H9 (cell line): ENCODE measurements around the gene DISP3. TPM values are rescaled to one million over a fixed set of nuclear protein-coding genes. Genes with fewer than 3 reads are reported as not detected.

Experiments
- DNase-seq: peaks from one replicate; pipeline ENCODE4 v3.0.0-alpha.2; 2017
- H2AFZ ChIP-seq: one replicate; pipeline ENCODE4 v1.6.1; 2013; ENCODE audit warnings: mild to moderate bottlenecking, low read length, control low read depth, moderate library complexity
- H2AK5ac ChIP-seq: 2 replicates; pipeline ENCODE4 v1.6.1; 2013; ENCODE audit warnings: low read length, control low read depth, mixed read lengths; ENCODE audit not compliant: insufficient read length
- H2BK120ac ChIP-seq: one replicate; pipeline ENCODE4 v1.6.1; 2013; ENCODE audit warnings: low read depth, mild to moderate bottlenecking, low read length, control low read depth, inconsistent platforms; ENCODE audit not compliant: poor library complexity, severe bottlenecking
- H2BK12ac ChIP-seq: 2 replicates; pipeline ENCODE4 v1.6.1; 2013; ENCODE audit warnings: low read length, control low read depth, mixed read lengths, low read depth; ENCODE audit not compliant: insufficient read length
- H2BK15ac ChIP-seq: 2 replicates; pipeline ENCODE4 v1.6.1; 2013; ENCODE audit warnings: low read depth, low read length, control low read depth
- H2BK20ac ChIP-seq: one replicate; pipeline ENCODE4 v1.6.1; 2013; ENCODE audit warnings: low read depth, mild to moderate bottlenecking, low read length, control low read depth, inconsistent platforms; ENCODE audit not compliant: poor library complexity, severe bottlenecking
- H2BK5ac ChIP-seq: 2 replicates; pipeline ENCODE4 v1.6.1; 2013; ENCODE audit warnings: low read length, control low read depth, mixed read lengths; ENCODE audit not compliant: insufficient read length
- H3K14ac ChIP-seq: 2 replicates; pipeline ENCODE4 v1.6.1; 2013; ENCODE audit warnings: low read length, control low read depth; ENCODE audit not compliant: insufficient read depth
- H3K18ac ChIP-seq: 2 replicates; pipeline ENCODE4 v1.6.1; 2013; ENCODE audit warnings: low read depth, mild to moderate bottlenecking, mixed read lengths, low read length, control low read depth; ENCODE audit not compliant: insufficient read length
- H3K23ac ChIP-seq: 2 replicates; pipeline ENCODE4 v1.6.1; 2013; ENCODE audit warnings: low read length, control low read depth, mixed read lengths, low read depth; ENCODE audit not compliant: insufficient read length
- H3K23me2 ChIP-seq: 2 replicates; pipeline ENCODE4 v1.6.1; 2013; ENCODE audit warnings: low read depth, mild to moderate bottlenecking, mixed read lengths, low read length, control low read depth; ENCODE audit not compliant: insufficient read length, poor library complexity, severe bottlenecking
- H3K27ac ChIP-seq: 2 replicates; pipeline ENCODE4 v1.5.1; 2013; ENCODE audit warnings: low read length, control low read depth, mixed read lengths, low read depth; ENCODE audit not compliant: insufficient read length
- H3K27me3 ChIP-seq: 2 replicates; pipeline ENCODE4 v1.6.1; 2013; ENCODE audit warnings: low read length, control low read depth, inconsistent platforms; ENCODE audit not compliant: insufficient read depth
- H3K4ac ChIP-seq: 2 replicates; pipeline ENCODE4 v1.6.1; 2013; ENCODE audit warnings: low read depth, mild to moderate bottlenecking, control low read depth, inconsistent platforms, low read length, moderate library complexity
- H3K4me1 ChIP-seq: 2 replicates; pipeline ENCODE4 v1.6.1; 2013; ENCODE audit warnings: low read length, control low read depth, inconsistent platforms; ENCODE audit not compliant: insufficient read depth
- H3K4me2 ChIP-seq: 2 replicates; pipeline ENCODE4 v1.6.1; 2013; ENCODE audit warnings: low read length, control low read depth, mixed read lengths; ENCODE audit not compliant: insufficient read length, insufficient read depth
- H3K56ac ChIP-seq: 2 replicates; pipeline ENCODE4 v1.6.1; 2013; ENCODE audit warnings: low read depth, mild to moderate bottlenecking, mixed read lengths, low read length, control low read depth; ENCODE audit not compliant: insufficient read length
- H3K79me1 ChIP-seq: 2 replicates; pipeline ENCODE4 v1.6.1; 2013; ENCODE audit warnings: low read depth, mild to moderate bottlenecking, moderate library complexity, low read length, control low read depth, inconsistent platforms; ENCODE audit not compliant: insufficient read depth, poor library complexity, severe bottlenecking
- H3K79me2 ChIP-seq: 2 replicates; pipeline ENCODE4 v1.6.1; 2013; ENCODE audit warnings: low read length, control low read depth, inconsistent platforms; ENCODE audit not compliant: insufficient read depth
- H3K9ac ChIP-seq: 2 replicates; pipeline ENCODE4 v1.6.1; 2013; ENCODE audit warnings: low read length, control low read depth, mixed read lengths; ENCODE audit not compliant: insufficient read length; ENCODE audit errors: extremely low read depth
- H3K9me3 ChIP-seq: one replicate; pipeline ENCODE4 v1.6.1; 2013; ENCODE audit warnings: low read depth, low read length, inconsistent platforms; ENCODE audit not compliant: control insufficient read depth
- H3T11ph ChIP-seq: one replicate; pipeline ENCODE4 v1.6.1; 2013; ENCODE audit warnings: mild to moderate bottlenecking, low read length, control low read depth, inconsistent platforms
- H4K20me1 ChIP-seq: one replicate; pipeline ENCODE4 v1.6.1; 2013; ENCODE audit not compliant: control insufficient read depth, insufficient read length, insufficient read depth
- H4K5ac ChIP-seq: 2 replicates; pipeline ENCODE4 v1.6.1; 2013; ENCODE audit warnings: low read depth, mild to moderate bottlenecking, mixed read lengths, low read length, control low read depth; ENCODE audit not compliant: insufficient read length
- H4K8ac ChIP-seq: replicated peaks from 2 replicates; pipeline ENCODE4 v1.6.1; 2013; ENCODE audit warnings: low read length, control low read depth, mixed read lengths, low read depth; ENCODE audit not compliant: insufficient read length
- H4K91ac ChIP-seq: 2 replicates; pipeline ENCODE4 v1.6.1; 2013; ENCODE audit warnings: low read depth, mild to moderate bottlenecking, moderate library complexity, mixed read lengths, low read length, control low read depth; ENCODE audit not compliant: insufficient read length
- H3K27ac Mint-ChIP-seq, 3 experiments: 2 replicates in 2 of 3; 3 replicates in 1 of 3; pipeline ENCODE4 v1.8.0; 2020 to 2021; ENCODE audit warnings: mixed read lengths in 3 of 3, mild to moderate bottlenecking in 1 of 3, moderate library complexity in 1 of 3
- H3K27me3 Mint-ChIP-seq: 2 replicates; pipeline ENCODE4 v1.8.0; 2021; ENCODE audit warnings: low read depth, mild to moderate bottlenecking, moderate library complexity, mixed read lengths
- H3K36me3 Mint-ChIP-seq, 3 experiments: 2 replicates in 2 of 3; 3 replicates in 1 of 3; pipeline ENCODE4 v1.8.0; 2020 to 2021; ENCODE audit warnings: low read depth in 3 of 3, mixed read lengths in 3 of 3; ENCODE audit not compliant: insufficient read depth in 1 of 3
- H3K4me1 Mint-ChIP-seq, 2 experiments: 2 replicates each; pipeline ENCODE4 v1.8.0; 2020; ENCODE audit warnings: mixed read lengths in 2 of 2
- H3K4me3 Mint-ChIP-seq, 2 experiments: 2 replicates in 1 of 2; 3 replicates in 1 of 2; pipeline ENCODE4 v1.8.0; 2020 to 2021; ENCODE audit warnings: mild to moderate bottlenecking in 2 of 2, mixed read lengths in 2 of 2, moderate library complexity in 1 of 2
- H3K9me3 Mint-ChIP-seq, 2 experiments: 2 replicates in 1 of 2; 3 replicates in 1 of 2; pipeline ENCODE4 v1.8.0; 2020; ENCODE audit warnings: mild to moderate bottlenecking in 2 of 2, mixed read lengths in 2 of 2, moderate library complexity in 1 of 2
- WGBS: extraction: QIAGEN DNeasy Blood & Tissue Kit; methylation state at CpG from one replicate; pipeline ENCODE4 v1.1.7; 2013; ENCODE audit warnings: missing lambda C conversion rate, low lambda C conversion rate, mixed read lengths; ENCODE audit not compliant: insufficient read length; ENCODE audit errors: extremely low coverage; 5-methylcytosine and 5-hydroxymethylcytosine counted together
- total RNA-seq: library from RNA; stranded (reverse); gene quantifications from 2 replicates; pipeline ENCODE4 v1.2.1, GENCODE V29; 2021
- TF ChIP-seq, protein P1 (sequence below): fragments of 200-600 bp; sonication (generic); conservative IDR thresholded peaks from 3 replicates; pipeline ENCODE4 v1.8.0; 2021; ENCODE audit warnings: antibody characterized with exemption, mild to moderate bottlenecking

The DISP3 gene
- total RNA-seq, 1 experiment from 2014 or later, result 3.5 TPM

DNA sequence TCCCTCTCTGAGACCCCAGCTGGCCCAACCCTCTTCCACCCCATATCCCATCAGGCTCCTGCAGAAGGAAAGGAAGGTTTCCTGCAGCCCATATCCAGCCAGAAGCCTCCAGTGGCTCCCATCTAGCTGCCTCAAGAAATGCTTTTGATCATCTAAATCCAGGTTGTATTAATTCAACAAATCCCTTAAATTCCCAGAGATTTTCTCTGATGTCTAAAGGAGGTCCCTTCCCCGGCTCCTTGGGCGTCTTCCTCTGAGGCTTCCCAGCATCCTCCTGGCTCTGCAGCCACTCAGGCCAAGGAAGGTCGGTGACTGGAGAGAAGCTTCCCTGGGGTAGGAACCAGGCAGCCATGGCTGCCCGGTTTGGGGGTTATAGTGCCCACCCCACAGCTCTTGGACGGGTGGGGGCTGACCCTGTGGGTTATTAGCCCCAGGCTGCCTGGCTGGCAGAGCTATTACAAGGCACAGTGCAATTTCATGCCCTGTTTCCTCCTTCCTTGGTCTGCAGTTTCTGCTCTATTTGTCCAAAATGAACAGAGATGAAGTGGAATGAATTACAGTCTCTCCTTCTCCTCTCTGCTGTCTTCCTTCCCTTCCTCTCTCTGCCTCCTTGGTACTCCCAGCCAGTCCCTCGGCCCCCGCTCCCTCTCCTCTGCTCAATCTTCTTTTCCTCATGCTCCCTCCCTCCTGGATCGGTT is 34.8 kb upstream of the DISP3 start:
- Histone ChIP-seq H4K8ac (no peak overlapping the region), H3T11ph (no peak overlapping the region), H2BK12ac (no peak overlapping the region), H2BK5ac (no peak overlapping the region), H3K23ac (no peak overlapping the region), H4K91ac (no peak overlapping the region), H3K9me3 (no peaks in the 10 kb centered on the region), H3K14ac (no peak overlapping the region; the same call in 1 of the 2 replicates), H4K20me1 (no peaks in the 10 kb centered on the region), H3K27ac (no peak overlapping the region), H3K4me1 (no peaks in the 10 kb centered on the region), H2BK120ac (no peak overlapping the region), H3K79me2 (no peaks in the 10 kb centered on the region), H2AFZ (no peak overlapping the region), H3K9ac (no peak overlapping the region), H3K27me3 (no peaks in the 10 kb centered on the region; the same call in 1 of the 2 replicates), H2BK20ac (no peak overlapping the region), H4K5ac (no peak overlapping the region), H2BK15ac (no peak overlapping the region), H3K4ac (no peak overlapping the region), H3K23me2 (no peaks in the 10 kb centered on the region), H3K18ac (no peak overlapping the region), H3K79me1 (no peaks in the 10 kb centered on the region), H3K56ac (no peak overlapping the region), H3K4me2 (no peak overlapping the region), H2AK5ac (no peak overlapping the region)
- Mint-ChIP-seq H3K4me3 (no peak overlapping the region), H3K9me3 (no peaks in the 10 kb centered on the region; a peak in 1 of 5 replicates), H3K27ac (0 out of 7 replicates have a peak overlapping the region, but pooled peaks of 1 of the 3 experiments have one; percentile 0), H3K27me3 (peaks cover 13% of the 10 kb centered on the region), H3K36me3 (no peaks in the 10 kb centered on the region), H3K4me1 (peaks cover 3 to 9% of the 10 kb centered on the region in 2 experiments; a peak in 3 of 4 replicates)
- TF ChIP-seq, protein P1, sequence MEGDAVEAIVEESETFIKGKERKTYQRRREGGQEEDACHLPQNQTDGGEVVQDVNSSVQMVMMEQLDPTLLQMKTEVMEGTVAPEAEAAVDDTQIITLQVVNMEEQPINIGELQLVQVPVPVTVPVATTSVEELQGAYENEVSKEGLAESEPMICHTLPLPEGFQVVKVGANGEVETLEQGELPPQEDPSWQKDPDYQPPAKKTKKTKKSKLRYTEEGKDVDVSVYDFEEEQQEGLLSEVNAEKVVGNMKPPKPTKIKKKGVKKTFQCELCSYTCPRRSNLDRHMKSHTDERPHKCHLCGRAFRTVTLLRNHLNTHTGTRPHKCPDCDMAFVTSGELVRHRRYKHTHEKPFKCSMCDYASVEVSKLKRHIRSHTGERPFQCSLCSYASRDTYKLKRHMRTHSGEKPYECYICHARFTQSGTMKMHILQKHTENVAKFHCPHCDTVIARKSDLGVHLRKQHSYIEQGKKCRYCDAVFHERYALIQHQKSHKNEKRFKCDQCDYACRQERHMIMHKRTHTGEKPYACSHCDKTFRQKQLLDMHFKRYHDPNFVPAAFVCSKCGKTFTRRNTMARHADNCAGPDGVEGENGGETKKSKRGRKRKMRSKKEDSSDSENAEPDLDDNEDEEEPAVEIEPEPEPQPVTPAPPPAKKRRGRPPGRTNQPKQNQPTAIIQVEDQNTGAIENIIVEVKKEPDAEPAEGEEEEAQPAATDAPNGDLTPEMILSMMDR, result no peak
- no CpG with 5 or more reads among the region's 8 CpGs for WGBS
- no peak for DNase-seq
